Measurements from ENCODE around the gene C4A.
"Not testable (repeated sequence)": the region's sequence is repeated elsewhere in the genome, so short reads cannot be mapped to it uniquely, and the experiment has no call there.

C4A gene

DNA sequence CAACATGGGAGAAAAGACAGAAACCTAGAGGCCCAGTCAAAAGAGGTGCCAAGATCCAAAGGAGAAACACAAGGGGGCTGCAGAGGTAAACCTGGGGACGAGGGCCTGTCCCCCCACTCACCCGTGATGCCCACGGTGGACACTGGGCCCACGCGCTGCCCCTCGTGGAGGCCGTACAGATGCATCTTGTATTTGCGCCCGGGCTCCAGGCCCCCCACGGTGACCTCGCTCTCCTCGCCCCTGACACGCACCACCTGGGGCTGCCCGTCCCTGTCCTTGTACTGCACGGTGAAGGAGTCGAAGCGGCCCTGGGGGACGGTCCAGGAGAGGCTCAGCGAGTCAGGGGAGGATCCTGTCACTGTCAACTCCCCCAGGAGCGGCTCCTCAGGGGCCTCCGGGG, 67.3 kb downstream of the C4A start:
- DNase-seq (ENCODE audit: low read depth in 2 of 2): not testable (repeated sequence)

- DNase-seq (ENCODE audit: low read depth in 2 of 2): not testable (repeated sequence)
Measured at GRCh38 chr6:32049736-32050135, 67.9 kb downstream of the C4A start.

GRCh38 chr6:32050562-32050961, 68.7 kb downstream of the C4A start:
- DNase-seq (ENCODE audit: low read depth in 2 of 2): no peak

All from stimulated activated CD8-positive, alpha-beta memory T cell treated with anti-CD3 and anti-CD28 coated beads, Interleukin-7, amount 100 ng/mL, for 4 hours (primary cell).